GM18526 (cell line): ENCODE data around the gene PRKCH.

Experiments
- POLR2A ChIP-seq: IDR thresholded peaks from 3 replicates; pipeline ENCODE4 v1.6.1; 2011; ENCODE audit not compliant: insufficient read length; ENCODE audit errors: extremely low read depth

The PRKCH gene

DNA sequence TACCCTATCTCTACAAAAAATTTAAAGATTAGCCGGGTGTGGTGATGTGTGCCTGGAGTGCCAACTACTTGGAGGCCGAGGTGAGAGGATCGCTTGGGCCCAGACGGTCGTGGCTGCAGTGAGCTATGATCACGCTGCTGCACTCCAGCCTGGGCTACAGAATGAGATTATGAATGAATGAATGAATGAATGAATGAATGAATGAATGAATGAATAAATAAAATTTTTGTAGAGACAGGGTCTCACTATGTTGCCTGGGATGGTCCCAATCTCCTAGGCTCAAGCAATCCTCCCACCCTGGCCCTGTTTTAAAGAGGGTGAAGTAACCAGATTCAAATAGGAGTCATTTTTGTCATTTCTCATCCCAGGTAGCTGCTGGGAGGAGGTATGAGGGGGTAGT lies 197.7 kb downstream of the PRKCH start:
- no peak for TF ChIP-seq POLR2A

DNA sequence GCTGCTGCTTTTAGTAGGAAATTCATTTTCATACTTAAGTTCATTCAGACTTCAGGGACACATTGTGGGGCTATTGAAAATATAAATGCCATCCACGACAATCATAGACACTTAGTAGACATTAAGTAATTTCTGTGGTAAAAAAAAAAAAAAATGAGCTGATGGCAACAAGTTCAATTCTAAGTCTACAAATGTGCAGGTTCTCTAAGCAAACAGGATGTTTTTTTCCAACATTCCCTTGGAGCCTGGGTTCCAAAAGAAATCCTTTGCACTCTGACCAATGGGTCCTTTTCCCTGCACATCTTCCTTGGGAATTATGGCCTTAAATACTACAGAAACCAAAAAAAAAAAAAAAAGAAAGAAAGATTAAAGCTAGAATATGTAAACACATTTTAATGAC lies 198.4 kb downstream of the PRKCH start:
- TF ChIP-seq POLR2A: no peak

DNA sequence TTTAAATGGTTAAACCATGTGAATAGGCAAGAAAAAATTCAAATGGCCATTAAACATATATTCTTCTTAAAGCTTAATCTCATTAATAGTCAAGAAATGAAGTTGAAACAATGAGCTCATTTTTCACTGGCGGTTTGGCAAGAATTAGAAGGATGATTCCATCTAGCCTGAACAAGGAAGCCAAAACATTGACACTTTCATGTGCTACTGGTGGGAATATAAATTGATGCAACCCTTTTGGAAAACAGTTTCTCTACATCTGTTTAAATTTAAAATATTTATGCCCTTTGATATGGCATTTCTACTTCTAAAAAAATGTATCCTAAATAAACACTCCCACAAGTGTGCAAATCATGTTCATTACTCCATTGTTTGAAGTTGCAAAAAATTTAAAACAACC lies 199.2 kb downstream of the PRKCH start:
- TF ChIP-seq POLR2A: no peak

DNA sequence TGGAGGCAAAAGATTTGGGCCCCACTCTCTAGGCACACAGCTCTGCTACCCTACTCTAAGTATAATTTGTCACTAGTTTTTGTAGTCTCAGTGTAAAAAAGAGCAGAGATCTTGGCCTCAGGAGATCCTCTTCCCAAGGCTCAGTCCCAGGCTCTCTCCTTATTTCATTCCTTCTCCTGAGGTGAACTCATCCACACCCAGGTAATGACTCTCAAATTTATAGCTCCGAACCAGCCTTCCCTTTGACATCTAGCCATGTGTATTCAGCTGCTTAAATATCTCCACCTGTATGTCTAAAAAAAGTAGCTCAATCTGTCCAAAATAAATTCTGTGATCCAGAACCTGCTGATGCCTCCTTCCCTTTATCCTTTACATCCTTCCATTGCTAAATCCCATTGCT lies 200.4 kb downstream of the PRKCH start:
- no peak for TF ChIP-seq POLR2A

DNA sequence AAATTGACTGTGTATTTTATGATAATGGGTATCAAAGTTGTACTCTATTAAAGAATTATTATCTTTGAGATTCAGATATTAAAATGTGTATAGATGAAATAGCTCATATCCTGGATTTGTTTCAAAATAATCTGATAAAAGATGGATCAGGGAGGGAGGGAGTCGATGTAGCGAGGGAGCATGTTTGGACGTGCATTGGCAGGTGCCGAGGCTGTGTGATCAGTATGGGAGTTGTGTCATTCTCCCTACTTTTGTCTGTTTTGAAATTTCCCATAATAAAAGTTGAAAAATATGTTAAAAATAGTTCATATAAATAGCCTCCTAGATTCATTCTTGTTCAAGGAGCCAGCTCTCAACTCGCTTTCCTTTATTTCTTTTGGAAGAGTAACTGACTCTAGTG lies 202.4 kb downstream of the PRKCH start:
- TF ChIP-seq POLR2A: no peak

DNA sequence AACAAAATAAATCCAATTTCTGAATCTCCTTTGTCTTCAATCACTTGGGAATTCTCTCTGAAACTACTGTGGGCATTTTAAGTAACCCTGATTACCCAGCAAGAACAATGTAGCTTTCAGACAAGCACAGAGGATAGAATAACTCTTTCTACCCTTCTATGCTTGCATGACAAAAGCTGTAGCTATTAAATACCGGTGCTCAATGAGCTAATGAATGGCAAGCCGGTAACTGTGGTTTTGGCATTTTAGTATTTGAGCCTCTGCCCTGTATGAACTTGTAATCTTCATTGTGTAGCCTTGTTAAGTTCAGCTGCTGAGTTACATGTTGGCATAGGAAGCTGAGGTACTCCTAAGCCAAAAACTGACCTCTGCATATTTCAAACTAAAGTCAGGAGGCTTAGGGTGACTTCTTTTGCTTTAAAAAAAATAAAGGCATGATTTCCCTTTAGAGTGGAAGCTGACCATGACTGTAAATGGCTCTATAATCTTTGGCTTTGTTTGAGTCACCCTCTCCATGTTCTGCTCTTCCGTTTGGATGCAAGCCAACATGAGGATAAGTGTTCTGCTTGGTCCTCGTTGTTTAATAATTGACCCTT lies 202.9 kb downstream of the PRKCH start:
- no peak for TF ChIP-seq POLR2A

DNA sequence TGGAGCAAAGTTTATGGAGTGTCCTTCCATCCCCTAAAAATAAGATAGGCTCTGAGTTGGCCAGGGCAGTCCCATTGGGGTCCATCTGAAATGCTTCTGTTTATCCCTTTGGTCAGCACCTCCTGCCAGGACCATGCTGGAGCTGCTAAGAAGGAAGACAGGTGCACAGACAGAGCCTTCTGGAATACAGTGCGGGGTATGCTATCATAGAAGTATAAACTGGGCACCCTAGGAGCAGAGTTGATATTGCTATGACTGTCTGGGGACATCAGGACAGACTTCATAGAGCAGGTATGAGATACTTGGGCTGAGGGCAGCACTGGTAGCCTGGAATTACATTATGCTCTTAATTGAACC lies 203.5 kb downstream of the PRKCH start:
- no peak for TF ChIP-seq POLR2A

DNA sequence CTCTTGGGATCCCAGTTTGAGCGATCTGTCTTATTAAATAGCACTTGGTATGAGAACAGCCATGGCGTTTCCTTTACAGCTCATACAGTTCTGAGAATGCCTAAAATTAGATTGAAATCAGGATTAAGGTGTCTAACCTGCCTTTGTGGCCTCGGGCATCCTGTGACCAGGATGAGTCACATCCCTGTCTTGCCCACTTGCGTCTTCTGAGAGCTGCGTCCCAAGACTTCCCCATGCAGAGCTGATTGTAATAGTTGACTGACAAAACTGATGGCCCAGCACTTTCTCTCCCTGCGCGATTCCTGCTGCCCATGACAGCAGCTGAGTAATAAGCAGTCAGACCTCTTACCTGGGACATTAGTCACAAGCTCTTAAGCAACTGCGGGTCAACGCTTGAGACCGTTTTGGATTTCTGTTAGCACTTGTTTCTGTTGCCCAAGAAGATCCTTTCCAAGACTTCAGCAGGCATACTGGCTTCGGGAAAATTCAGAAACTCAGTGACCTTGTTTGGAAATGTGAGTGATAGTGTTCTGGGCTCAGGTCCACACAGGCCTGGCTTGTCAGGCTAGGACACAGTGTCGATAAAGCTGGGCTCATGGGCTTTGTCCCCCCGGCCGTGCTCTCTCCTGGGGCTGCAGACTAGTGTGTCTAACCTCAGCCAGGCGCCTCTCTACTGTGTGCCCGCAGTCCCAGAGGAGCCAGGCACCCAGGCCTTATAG lies 204.1 kb downstream of the PRKCH start:
- no peak for TF ChIP-seq POLR2A

DNA sequence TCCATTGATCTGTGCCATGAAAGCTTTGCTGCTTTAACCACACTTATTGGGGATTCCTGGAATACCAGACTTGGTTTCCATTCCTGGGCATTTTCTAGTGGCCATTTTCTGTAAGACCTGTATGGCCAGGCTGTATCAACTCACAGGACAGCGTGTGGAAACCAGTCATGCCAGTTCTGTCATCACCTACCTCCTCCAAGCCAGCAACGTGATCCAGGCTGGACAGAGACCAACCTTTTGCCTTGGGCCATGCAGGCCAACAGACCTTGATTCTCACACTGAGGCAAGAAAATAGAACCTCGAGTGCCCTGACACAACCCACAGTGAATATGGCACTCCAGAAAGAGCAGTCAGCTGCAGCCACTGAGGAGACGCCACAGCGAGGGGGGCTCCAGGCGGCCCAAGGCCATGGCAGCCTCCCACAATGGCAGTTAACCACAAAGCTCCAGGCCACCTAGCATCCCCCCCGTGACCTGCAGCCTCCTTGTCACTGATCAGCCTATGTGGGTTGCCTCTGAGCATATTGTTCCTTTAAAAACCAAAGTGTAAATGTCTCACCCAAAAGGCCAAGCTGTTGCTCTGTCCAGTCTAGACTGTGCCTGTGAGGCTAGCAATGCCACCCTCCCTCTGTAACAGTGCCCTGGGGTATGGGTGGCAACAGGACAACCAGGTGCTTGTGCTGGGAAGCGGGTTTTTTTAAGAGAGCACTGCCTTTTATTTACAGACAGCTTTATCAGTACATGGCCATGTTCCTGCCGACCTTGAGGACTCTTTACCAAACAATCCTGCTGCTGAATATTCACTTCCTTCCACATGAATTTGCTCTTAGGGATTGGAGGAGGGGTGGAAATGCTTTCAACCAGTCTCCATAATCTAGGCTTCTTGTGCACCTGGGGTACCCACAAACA lies 205.3 kb downstream of the PRKCH start:
- no peak for TF ChIP-seq POLR2A

DNA sequence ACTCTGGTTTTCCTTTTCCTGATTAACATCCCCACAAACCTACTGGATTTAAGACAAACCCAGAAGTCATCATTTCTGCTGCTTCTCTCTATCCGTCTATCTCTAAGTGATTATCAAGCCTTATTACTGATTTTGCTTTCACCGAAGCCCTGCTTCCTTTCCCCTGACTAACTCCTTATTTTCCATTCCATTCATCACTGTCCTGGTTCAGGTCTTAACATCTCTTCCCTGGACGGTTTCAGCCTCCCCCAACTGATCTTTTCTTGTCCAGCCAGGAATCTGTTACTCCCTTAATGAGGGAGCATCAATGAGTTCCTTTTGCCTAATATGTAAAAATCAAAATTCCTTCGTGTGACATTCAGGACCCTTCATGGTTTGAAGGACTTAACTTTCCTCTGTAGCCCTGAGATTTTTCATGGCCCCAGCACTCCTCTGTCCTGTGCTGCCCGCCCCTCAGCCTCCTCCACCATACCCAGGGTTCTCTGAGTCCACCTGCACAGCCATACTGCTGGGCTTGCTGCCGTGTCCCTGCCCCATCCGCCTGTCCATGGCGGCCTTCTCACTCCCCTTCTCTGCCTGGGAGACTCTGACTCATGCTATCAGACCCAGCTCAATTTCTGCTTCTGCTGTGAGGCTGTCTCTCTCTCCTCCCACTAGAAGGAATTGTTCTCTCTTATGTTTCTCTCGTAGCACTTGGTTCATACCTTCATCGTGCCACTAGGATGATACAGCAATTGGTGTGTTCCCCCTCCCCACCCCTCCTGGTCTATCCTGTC lies 206.1 kb downstream of the PRKCH start:
- TF ChIP-seq POLR2A: no peak

DNA sequence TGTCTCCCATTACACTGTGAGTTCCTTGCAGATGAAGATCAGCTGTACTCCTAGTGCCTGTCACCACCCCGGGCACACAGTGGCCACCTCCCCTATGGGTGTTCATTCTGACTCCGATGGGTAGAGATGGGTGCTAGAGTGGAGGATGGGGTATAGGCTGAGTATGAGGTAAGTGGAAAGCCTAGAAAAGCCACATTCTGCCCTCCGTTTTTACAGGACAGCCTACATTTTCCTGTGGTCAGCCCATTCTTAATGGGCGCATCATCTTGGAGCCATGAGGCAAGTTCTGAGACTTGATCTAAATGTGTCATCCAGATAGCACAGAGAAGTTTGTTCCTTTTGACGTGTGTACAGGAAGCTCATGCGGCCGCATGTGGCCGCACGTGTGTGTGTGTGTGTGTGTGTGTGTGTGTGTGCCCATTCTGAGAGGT lies 207.2 kb downstream of the PRKCH start:
- no peak for TF ChIP-seq POLR2A

DNA sequence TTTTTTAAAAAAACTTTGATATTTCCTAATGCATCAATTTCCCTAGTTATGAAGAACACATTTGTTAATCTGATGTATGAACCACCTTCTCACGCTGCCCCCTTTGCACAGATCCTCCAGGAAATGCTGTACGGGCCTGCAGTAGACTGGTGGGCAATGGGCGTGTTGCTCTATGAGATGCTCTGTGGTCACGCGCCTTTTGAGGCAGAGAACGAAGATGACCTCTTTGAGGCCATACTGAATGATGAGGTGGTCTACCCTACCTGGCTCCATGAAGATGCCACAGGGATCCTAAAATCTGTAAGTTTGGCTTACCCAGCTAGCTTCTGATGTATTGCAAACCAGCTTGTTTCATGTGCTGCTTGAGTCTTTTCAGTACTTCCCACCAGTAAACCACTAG lies 208.9 kb downstream of the PRKCH start:
- no peak for TF ChIP-seq POLR2A

DNA sequence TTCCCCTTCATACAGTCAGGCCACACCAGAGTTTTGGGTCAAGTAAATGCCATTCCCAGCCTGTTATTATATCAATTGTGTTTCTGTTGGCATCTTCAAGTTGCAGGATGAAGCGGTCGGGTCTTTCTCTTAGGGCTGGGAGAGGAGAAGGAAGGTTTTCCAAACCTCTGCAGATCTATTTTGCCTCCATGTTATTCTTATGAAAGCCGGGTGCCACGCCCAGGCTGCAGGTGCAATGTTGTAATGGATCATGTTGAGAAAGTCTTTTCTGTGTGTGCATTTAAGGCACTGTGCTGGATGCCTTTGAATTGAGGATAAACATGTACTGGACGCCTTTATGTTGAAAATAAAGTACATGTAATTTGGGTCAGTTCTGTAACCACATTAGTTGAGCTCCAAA lies 209.5 kb downstream of the PRKCH start:
- no peak for TF ChIP-seq POLR2A

DNA sequence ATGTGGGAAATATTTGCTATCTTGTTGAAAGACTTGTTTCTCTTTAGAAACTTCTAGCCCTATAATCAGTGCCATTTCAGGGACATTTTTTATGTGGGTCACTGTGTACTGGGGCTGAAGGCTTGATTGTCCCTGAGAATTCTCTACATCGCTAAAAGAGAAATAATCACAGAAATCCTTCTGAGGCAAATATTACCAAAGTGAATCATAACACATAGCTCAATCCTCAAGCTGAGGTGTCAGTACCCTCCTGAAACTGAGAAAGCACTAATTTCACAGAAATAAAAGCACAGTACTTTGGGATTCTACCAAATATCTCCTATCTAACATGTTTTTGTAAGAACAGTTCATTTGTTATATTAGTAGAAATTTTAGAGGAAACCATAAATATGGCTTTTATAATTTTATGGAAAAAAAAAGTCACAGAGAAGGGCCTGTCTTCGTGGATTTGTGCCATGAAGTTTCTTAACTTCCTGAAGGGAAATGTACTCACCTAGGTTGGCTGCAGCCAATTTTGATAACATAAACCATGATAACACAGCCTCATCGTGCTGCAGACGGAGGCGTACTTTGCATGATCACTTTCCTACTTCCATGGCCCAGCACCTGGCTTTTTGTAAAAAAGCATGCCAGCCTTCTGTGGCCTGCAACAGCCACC lies 210.2 kb downstream of the PRKCH start:
- TF ChIP-seq POLR2A: no peak

DNA sequence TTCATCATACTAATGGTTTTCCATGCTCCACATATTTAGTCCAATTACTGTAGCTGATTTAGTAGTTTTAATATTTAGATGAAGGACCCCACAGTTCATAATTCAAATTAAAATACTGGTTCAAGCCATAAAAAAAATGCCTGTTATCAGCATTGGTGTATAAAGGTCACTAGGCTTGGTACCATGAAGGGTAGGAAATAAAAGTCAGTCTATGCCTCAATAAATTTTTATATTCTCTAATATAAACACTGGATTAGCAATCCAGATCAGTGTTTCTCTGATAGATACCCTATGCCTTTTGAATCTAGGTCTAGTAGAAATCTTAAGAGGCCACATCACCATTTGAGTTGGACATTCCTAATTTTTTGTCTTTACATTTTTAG lies 210.7 kb downstream of the PRKCH start:
- TF ChIP-seq POLR2A: no peak
